GM19455 (cell line): ENCODE measurements around the gene TRPT1.

ENCODE experiments used
- ATAC-seq: cut with Tn5 transposase; IDR thresholded peaks from one replicate; pipeline ENCODE4 v1.9.1; 2021; ENCODE audit not compliant: unreplicated experiment

TRPT1 gene

DNA sequence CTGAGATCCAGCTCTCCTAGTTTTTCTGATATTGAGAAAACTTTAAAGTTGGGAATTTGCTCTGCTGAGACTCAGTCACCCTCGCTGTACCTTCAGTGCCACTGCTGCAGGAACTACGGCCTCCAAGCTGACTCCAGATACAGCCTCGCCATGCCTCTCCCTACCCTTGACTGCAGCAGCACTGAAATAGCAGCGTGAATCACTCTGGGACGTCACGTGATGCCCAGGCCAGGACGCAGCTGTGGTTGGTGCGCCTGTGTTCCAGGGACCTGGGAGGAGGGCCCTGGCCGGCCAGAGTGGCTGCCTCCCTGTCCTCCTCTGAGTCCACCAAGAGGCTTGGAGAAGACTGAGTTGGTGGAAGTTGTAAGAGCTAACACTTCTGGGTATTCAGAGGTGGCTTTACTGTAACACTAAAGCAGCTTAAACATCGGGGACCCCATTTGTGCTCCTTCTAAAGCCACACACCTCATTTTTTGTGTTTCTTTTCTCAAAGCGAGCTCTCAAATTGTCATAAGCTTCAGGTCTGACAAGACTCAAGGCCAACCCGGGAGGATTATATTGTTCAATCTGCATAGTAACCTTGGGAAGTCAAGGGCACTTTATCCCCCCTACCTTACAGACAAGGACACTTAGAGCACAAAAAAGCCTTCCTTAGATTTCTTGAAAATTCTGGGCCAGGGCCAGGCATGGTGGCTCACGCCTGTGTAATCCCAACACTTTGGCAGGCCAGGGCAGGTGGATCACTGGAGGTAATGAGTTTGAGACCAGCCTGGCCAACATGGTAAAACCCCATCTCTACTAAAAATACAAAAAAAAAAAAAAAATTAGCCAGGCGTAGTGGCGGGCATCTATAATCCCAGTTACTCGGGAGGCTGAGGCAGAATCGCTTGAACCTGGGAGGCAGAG lies 44.2 kb downstream of the TRPT1 start:
- no peak for ATAC-seq

DNA sequence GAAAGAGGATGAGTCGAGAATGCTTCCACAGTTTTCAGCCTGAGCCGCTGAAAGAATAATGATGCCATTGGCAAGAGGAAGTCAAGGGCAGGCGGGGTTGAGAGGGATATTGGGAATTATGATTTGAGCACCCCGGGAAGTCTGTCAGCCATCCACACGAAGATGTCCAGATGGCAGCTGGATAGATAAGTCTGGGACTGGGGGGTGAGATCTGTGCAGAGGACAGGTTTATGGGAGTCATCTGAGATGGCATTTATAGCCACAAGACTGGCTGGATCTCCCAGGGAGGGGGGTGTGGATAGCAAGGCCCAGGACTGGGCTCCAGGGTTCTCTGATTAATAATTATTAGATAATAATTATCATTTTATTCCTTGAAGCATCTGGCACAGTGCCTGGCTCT lies 45.1 kb downstream of the TRPT1 start:
- no peak for ATAC-seq

DNA sequence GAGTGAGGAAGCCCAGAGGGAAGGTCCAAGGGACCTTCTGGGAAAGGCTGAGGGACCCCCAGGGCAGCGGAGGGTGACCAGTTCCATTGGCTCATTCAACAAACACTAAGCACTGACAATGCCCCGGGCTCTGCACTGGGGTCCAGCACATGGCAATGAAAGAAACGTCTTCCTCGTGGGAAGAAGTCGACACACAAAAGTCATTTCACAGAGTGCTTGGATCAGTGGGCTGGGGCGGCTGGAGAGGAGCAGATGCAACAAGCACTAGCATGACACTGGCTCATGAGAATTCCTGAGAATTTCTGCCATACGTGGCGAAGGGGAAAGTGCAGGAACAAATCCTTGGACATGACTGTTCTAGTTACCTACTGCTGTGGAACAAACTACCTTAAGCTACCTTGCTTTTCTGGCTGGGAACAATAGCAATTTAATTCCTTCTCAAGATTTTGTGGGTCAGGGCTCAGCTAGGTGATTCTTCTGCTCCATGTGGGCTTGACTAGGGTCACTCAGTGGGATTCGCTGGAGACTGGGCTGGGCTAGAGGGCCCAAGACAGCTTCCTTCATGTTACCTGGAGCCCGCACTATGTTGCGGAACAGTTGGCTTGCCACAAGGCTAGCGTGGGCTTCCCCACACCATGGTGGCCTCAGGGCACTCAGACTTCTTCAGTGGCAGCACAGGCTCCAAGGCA lies 46.9 kb downstream of the TRPT1 start:
- ATAC-seq: no peak

DNA sequence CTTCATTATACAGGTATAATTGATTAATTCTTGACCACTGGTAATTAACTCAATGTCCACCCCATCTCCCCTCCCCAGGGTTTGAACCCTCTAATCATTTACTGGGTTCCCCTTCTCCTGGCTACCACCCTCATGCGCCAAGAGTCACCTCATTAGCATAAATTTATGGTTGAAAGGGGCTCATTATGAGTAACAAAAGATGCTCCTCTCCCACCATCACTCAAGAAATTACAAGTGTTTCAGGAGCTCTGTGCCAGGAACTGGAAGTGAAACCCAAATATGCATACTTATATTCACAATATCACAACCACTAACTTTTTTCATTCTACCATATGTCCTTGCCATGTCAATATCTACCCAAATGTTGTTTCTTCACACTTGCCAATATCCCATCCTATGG lies 47.8 kb downstream of the TRPT1 start:
- ATAC-seq: no peak

DNA sequence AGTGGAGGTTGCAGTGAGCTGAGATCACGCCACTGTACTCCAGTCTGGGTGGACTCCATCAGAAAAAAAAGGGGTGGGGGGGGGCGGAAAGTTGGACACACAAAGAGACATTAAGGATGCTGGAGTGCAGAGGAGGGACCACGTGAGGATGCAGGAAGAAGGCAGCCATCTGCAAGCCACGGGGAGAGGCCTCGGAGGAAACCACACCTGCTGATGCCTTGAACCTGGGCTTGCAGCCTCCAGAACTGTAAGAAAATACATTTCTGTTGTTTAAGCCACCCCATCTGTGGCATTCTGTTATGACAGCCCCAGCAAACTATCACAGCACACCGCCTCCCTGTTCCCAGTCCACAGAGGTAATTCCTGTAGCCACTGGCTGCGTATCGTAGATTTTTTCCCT lies 49.2 kb downstream of the TRPT1 start:
- no peak for ATAC-seq
